SU-DHL-6 (cell line): ENCODE results near the gene ECI2.

ENCODE experiments used
- EZH2phosphoT487 ChIP-seq: fragments of 200-600 bp; sonication (generic), shearing (Covaris generic); conservative IDR thresholded peaks from 2 replicates; pipeline ENCODE4 v1.6.1; 2018; ENCODE audit warnings: mild to moderate bottlenecking, antibody characterized with exemption, low read length, moderate library complexity, mixed read lengths
- TF ChIP-seq, protein P1 (sequence below): fragments of 200-600 bp; sonication (generic); IDR thresholded peaks from one replicate; pipeline ENCODE4 v1.5.1; 2017; ENCODE audit warnings: antibody characterized with exemption, mild to moderate bottlenecking, low read length, moderate library complexity; ENCODE audit not compliant: insufficient read depth, poor library complexity, severe bottlenecking

- TF ChIP-seq, protein P1, sequence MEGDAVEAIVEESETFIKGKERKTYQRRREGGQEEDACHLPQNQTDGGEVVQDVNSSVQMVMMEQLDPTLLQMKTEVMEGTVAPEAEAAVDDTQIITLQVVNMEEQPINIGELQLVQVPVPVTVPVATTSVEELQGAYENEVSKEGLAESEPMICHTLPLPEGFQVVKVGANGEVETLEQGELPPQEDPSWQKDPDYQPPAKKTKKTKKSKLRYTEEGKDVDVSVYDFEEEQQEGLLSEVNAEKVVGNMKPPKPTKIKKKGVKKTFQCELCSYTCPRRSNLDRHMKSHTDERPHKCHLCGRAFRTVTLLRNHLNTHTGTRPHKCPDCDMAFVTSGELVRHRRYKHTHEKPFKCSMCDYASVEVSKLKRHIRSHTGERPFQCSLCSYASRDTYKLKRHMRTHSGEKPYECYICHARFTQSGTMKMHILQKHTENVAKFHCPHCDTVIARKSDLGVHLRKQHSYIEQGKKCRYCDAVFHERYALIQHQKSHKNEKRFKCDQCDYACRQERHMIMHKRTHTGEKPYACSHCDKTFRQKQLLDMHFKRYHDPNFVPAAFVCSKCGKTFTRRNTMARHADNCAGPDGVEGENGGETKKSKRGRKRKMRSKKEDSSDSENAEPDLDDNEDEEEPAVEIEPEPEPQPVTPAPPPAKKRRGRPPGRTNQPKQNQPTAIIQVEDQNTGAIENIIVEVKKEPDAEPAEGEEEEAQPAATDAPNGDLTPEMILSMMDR: no peak
- TF ChIP-seq EZH2phosphoT487: no peak
These were observed 69.2 kb downstream of the ECI2 start for GRCh38 chr6:4066029-4066755.
